G401.6 (cell line): Measurements from ENCODE around the gene DAB2.

Experiments used
- FAIRE-seq: peaks from 2 replicates; lab custom pipeline; 2012; peaks lifted over from hg19 to GRCh38; lab: Jason Lieb, UNC

Gene DAB2

DNA sequence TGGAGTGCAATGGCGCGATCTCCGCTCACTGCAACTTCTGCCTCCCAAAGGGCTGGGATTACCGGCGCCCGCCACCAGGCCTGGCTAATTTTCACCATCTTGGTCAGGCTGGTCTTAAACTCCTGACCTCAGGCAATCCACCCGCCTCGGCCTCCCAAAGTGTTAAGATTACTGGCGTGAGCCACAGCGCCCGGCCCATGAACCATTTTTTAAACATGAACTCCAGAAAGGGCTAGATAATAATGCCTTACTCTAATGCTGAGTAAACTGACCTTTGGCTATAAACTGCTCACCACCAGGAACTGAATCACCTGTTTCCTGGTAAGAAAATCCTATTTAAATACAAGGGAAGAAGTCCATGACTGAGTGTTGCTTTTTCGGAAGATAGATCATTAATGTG, 23.2 kb upstream of the DAB2 start:
- no peak for FAIRE-seq

GRCh38 chr5:39447059-39447458, 22.3 kb upstream of the DAB2 start:
- no peak for FAIRE-seq

DNA sequence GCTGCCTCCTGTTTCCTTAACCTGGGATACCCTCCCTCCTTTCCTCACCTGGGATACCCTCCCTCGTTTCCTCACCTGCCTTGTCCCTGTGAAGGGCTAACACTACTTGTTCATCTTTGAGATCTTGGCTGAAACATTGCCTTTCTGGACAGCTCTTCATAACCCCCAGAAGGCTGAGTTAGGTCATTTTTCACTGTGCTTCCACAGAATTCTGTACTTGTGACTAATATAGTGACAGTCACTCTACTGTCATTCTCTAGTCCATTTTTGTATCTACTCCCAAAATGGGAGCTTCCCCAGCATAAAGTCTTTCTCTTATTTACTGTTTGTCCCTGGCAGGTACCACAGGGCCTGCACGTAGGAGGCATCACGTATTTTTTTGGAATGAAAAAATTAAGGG, 21.5 kb upstream of the DAB2 start:
- FAIRE-seq: no peak

DNA sequence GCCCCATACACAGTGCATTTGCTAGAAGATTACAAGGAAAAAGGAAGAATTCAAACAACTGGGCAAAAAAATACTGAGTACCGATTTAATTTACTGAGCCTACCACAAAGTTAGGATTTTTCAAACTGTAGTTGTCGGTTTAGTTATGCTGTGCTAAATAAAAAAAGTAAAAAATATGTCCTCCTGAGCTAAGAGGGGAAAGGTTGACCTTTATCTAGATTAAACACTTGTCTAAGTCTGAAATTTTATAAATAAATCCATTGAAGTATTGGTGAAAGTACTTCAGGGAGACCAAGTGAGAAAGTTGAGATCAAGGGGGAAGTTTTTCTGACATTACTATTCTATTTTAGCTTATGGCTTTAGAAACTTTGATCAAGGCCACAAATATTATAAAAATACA, 19.1 kb upstream of the DAB2 start:
- no peak for FAIRE-seq

GRCh38 chr5:39442991-39443390, 18.2 kb upstream of the DAB2 start:
- no peak for FAIRE-seq

- no peak for FAIRE-seq
Observed at GRCh38 chr5:39441838-39442237, 17.1 kb upstream of the DAB2 start.

DNA sequence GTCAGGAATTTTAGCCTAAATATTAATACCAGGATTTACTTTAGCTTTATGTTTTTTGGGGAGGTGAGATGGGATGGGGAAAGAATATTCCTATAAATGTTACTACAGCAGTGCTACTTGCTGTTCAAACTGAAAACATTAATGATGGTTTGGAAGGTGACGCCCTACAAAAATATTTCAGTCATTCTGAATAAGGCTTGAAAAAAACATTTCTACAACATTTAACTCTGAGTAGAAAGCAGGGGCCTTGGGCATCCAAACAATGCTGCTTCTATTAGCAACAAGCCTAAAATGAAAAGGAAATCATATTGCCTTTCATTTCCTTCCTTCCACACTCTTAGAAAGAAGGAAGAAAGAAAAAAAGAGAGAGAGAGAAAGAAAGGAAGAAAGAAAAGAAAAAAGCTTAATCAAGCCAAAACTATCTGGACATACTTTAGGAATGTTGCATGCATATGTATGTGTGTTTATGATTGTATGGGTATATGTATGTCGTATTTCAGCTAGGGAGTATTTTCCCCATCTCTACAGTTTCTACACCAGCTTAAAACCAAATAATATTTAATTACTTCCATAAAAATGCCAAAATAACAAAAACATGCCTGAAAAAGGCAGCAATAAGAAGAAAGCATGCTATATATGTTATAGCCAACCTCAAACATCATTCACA, 16.3 kb upstream of the DAB2 start:
- no peak for FAIRE-seq

DNA sequence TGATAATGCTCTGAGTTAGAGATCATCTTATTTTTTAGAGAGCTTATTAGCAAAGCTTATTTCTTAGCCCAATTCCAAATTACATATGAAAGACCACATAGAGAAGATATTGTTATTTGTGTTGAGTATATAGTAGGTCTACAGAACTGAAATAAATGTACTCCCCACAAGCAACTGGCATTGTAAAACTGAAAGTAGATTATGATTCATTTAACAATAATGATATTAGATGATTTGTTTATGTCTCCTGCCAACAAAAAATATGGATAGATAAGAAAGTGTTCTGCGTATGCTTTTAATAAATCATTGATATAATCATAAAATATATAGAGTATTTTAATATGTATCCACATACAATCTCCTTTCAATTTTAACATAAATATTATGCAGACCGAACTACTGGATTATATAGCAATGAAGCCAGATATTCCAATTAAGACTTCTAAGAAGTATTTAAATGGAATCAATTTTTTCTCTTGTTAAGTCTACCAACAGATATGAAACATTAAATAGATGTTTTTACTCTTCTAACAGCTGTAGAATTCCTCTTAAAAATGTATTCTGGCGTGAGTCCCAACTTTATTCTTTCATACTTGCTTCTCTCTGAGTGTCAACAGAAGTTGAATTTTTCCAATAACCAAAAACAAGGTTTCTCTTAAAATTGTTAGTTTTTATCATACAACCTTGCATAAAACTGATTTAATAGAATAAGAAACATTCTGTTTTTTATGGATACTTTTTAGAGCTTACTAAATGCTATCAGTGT, 15.6 kb upstream of the DAB2 start:
- FAIRE-seq: no peak

- FAIRE-seq: no peak
Observed at GRCh38 chr5:39439582-39440162, 14.9 kb upstream of the DAB2 start.

DNA sequence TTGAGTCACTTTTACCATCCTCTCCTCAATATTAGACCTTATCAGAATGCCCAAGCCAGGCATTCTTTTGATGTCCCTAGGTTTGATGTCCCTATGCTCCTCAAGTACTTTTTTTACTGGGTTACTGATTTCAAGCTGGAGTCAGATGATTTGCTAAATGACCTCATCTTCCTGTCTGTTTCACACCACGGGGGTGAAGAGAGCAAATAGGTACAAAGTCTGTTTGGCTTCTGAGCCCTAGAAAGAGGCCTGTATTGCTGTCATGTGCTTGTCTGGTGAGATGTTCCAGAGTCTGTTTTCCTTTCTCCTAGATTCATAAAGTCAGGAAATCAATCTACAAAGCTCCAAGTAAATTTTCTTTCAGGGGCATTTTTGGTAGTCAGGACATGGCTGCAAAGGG, 12.7 kb upstream of the DAB2 start:
- no peak for FAIRE-seq

- no peak for FAIRE-seq
Observed at GRCh38 chr5:39433848-39434247, 9.1 kb upstream of the DAB2 start.

DNA sequence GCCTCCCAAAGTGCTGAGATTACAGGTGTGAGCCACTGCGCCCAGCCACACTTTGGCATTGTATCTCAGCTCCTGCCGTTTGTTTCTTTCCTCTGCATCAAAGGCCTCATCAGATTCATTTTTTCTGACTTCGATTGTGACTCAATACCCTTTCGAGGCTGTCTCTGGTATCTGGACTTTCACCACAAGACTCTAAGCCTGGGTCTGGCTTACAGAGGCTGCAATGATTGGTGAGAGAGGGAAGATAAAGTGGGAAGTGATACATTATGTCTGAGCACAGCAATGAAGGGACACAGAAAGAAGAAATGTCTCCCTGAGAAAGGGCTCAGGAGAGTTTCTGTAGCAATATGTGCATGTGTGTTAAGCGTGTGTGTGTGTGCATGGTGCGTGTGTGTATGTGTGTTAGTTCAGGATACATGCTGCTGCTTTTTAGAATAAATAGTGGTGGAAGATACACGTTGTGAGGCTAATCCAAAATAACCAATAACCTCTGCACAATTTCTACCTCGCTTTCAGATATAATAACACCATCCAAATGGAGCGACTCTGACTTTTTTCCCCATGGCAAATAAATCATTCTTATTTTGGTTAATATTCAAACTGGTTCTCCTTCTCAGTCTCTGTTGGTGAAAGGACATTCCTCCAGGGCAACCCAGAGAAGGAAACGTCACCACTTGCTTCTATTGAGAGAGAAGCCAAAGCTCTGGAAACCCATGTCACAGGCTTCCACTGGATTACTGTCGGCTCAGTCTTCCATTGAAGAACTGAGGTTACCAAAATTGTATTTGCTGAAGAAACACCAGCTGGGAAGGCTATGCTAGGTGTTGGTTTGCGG, 8.1 kb upstream of the DAB2 start:
- FAIRE-seq: no peak

DNA sequence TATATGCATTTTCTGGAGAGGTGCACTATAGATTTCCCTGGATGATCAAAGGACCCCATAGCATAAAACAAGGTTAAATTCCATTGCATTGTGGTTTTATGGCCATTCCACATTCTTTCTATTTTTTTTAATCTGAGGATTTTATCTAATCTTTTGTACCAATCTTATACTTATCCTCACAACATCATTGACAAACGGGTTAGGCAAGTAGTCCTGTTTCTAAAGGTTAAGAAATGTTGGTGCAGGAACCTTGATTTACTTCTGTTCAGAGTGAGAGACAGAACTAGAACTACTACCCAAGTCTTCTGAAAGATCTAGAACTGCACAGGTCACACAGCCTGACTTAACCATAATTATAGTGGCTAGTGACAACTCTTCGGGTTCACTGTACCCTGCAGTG, 5.7 kb upstream of the DAB2 start:
- FAIRE-seq: no peak

DNA sequence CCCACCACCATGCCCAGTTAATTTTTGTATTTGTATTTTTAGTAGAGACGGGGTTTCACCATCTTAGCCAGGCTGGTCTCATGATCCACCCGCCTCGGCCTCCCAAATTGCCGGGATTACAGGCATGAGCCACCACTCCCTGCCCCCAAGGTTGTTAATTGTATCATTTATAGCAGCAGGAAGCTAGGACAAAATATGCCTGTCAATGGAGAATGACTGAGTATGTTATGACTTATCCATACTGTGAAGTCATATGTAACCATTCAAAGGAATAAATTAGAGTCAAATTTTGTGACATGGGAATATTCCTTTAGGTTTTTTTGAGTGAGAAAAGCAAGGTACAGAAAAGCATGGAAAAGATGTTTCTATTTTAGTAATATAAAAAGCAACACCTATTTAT, 3.9 kb upstream of the DAB2 start:
- no peak for FAIRE-seq

- FAIRE-seq: no peak
Observed at GRCh38 chr5:39427633-39428032, 2.9 kb upstream of the DAB2 start.

DNA sequence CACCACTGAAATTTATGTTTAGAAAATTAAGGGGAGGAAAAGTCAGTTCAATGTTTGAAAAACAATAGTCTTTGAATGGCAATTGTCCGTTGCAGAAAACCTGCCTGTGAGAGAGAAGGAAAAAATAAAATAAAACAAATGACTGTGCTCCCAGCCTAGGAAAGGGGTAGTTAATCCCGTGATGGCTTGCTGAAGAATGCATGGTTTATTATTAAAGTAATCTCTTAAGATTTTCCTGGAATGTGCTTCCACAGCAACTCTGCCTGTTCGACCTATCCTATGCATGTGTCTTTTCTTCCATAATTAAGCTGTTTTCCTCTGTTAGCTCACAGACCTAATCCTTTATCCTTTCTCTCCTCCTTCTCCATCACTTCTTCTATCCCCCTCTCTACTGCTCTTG, 2.4 kb upstream of the DAB2 start:
- FAIRE-seq: no peak

DNA sequence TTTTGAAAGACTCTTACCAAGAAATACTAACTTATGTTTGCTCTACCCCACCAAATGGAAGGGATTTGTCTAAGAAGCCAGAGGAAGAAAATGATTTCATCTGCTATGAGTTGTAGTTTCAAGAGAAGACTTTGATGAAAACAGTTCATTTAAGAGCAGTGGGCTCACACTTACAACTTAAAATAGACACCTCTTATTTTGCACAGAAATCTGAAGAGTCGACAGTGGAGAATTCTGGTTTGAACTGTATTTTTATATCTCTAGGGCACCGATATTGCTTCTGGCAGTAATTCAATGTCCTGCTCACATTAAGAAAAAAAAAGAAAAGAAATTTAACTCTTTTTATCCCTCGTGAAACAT, 1.9 kb upstream of the DAB2 start:
- FAIRE-seq: no peak

- no peak for FAIRE-seq
Observed at GRCh38 chr5:39426051-39426745, 1.4 kb upstream of the DAB2 start.

GRCh38 chr5:39423331-39423751, 1.4 kb downstream of the DAB2 start:
- no peak for FAIRE-seq

GRCh38 chr5:39422728-39423285, 2.0 kb downstream of the DAB2 start:
- FAIRE-seq: no peak

GRCh38 chr5:39422036-39422606, 2.7 kb downstream of the DAB2 start:
- FAIRE-seq: no peak
